Measurements from ENCODE around the gene PKMYT1. TPM values are rescaled to one million over a fixed set of nuclear protein-coding genes. Genes with fewer than 3 reads are reported as not detected.

Gene PKMYT1
- total RNA-seq, 6 experiments from 2014 or later: 21.1 to 40.8 (median 36.7) TPM

- Mint-ChIP-seq H3K9me3 (no peaks in the 10 kb centered on the region), H3K36me3 (ENCODE audit: low read depth) (peaks cover 2% of the 10 kb centered on the region; the same call in 1 of the 2 replicates), H3K4me1 (ENCODE audit: low read depth) (peaks cover 15% of the 10 kb centered on the region), H3K27ac (no peak overlapping the region), H3K4me3 (no peak overlapping the region), H3K27me3 (ENCODE audit: insufficient read depth) (peaks cover 28% of the 10 kb centered on the region)
- no peak for DNase-seq
- no peak for TF ChIP-seq CTCF (IDR thresholded peaks at IDR 0.05)
Observed at GRCh38 chr16:3014971-3015370, 34.7 kb upstream of the PKMYT1 start.

- no peaks in the 10 kb centered on the region for H3K36me3 Mint-ChIP-seq (ENCODE audit: low read depth)
- H3K4me1 Mint-ChIP-seq (ENCODE audit: low read depth): peaks cover 12% of the 10 kb centered on the region
- H3K9me3 Mint-ChIP-seq: no peaks in the 10 kb centered on the region
- no peak overlapping the region for H3K27ac Mint-ChIP-seq
- no peak overlapping the region for H3K4me3 Mint-ChIP-seq
- no peak for DNase-seq
- TF ChIP-seq CTCF (IDR thresholded peaks at IDR 0.05): no peak
- peaks cover 27% of the 10 kb centered on the region for H3K27me3 Mint-ChIP-seq (ENCODE audit: insufficient read depth)
Observed at GRCh38 chr16:3013998-3014690, 33.9 kb upstream of the PKMYT1 start.

- no peak for DNase-seq
- Mint-ChIP-seq H3K27me3 (ENCODE audit: insufficient read depth) (peaks cover 27% of the 10 kb centered on the region), H3K4me3 (no peak overlapping the region), H3K4me1 (ENCODE audit: low read depth) (peaks cover 12% of the 10 kb centered on the region), H3K27ac (no peak overlapping the region), H3K9me3 (no peaks in the 10 kb centered on the region), H3K36me3 (ENCODE audit: low read depth) (no peaks in the 10 kb centered on the region)
- TF ChIP-seq CTCF (IDR thresholded peaks at IDR 0.05): peak; percentile 39
Observed at GRCh38 chr16:3013491-3013951, 33.3 kb upstream of the PKMYT1 start.

GRCh38 chr16:3012828-3013420, 32.7 kb upstream of the PKMYT1 start, which contains the start of gene CLDN9:
CLDN9 (plus strand) TSS chr16:3012923; CDS start chr16:3013363, 440 bp downstream.
- H3K27ac Mint-ChIP-seq: no peak within 1 kb of the TSS

GRCh38 chr16:3012246-3012645, 32.0 kb upstream of the PKMYT1 start:
- H3K4me1 Mint-ChIP-seq (ENCODE audit: low read depth): peaks cover 18% of the 10 kb centered on the region
- no peak for DNase-seq
- H3K4me3 Mint-ChIP-seq: no peak overlapping the region
- TF ChIP-seq CTCF (IDR thresholded peaks at IDR 0.05): no peak
- peaks cover 27% of the 10 kb centered on the region for H3K27me3 Mint-ChIP-seq (ENCODE audit: insufficient read depth)
- no peak overlapping the region for H3K27ac Mint-ChIP-seq
- no peaks in the 10 kb centered on the region for H3K36me3 Mint-ChIP-seq (ENCODE audit: low read depth)
- no peaks in the 10 kb centered on the region for H3K9me3 Mint-ChIP-seq

More at GRCh38 chr16:3012828-3013420, 32.7 kb upstream of the PKMYT1 start, which contains the start of gene CLDN9:
- H3K4me1 Mint-ChIP-seq (ENCODE audit: low read depth): peaks cover 17% of the 10 kb centered on the region
- TF ChIP-seq CTCF (IDR thresholded peaks at IDR 0.05): no peak
- H3K4me3 Mint-ChIP-seq: no peak within 1 kb of the TSS
- no peak for DNase-seq
- H3K27me3 Mint-ChIP-seq (ENCODE audit: insufficient read depth): peaks cover 27% of the 10 kb centered on the region
- no peaks in the 10 kb centered on the region for H3K9me3 Mint-ChIP-seq
- no peaks in the 10 kb centered on the region for H3K36me3 Mint-ChIP-seq (ENCODE audit: low read depth)

Measured in HFFc6 (cell line).